Fibroblast of skin of left biceps (primary cell): Measurements from ENCODE around the gene CUL2.
"Not testable (repeated sequence)": the region's sequence is repeated elsewhere in the genome, so short reads cannot be mapped to it uniquely, and the experiment has no call there.

Experiments
- DNase-seq, 2 experiments: peaks; one replicate each; pipeline ENCODE4 v3.0.0-alpha.2; 2013; ENCODE audit warnings: low read depth in 2 of 2

CUL2 gene

GRCh38 chr10:35090162-35090954 is at the start of gene CUL2:
TSS of gene CUL2 (minus strand) at chr10:35090341. CDS start at chr10:35071317, 19,024 bp downstream.
- peak; percentile 93 for DNase-seq

GRCh38 chr10:35136263-35136815 is 46.2 kb upstream of the CUL2 start:
- no peak for DNase-seq

- no peak for DNase-seq
Observed at GRCh38 chr10:35135861-35136260, 45.7 kb upstream of the CUL2 start.

- DNase-seq: no peak
Observed at GRCh38 chr10:35133586-35133985, 43.4 kb upstream of the CUL2 start.

- no peak for DNase-seq
Observed at GRCh38 chr10:35132727-35133126, 42.6 kb upstream of the CUL2 start.

GRCh38 chr10:35130663-35131062 is 40.5 kb upstream of the CUL2 start:
- no peak for DNase-seq

- no peak for DNase-seq
Observed at GRCh38 chr10:35129185-35129674, 39.1 kb upstream of the CUL2 start.

GRCh38 chr10:35127289-35127891 is 37.2 kb upstream of the CUL2 start:
- no peak for DNase-seq

GRCh38 chr10:35126530-35127288 is 36.6 kb upstream of the CUL2 start, which contains the start of gene CREM:
TSS of gene CREM (plus strand) at chr10:35126846. CDS start at chr10:35137836, 10,990 bp downstream.
- DNase-seq: peak; percentile 89 to 90

GRCh38 chr10:35126062-35126529 is 36.0 kb upstream of the CUL2 start:
- DNase-seq: no peak

- DNase-seq: no peak
Observed at GRCh38 chr10:35124540-35124939, 34.4 kb upstream of the CUL2 start.

- no peak for DNase-seq
Observed at GRCh38 chr10:35119378-35119777, 29.2 kb upstream of the CUL2 start.

- DNase-seq: no peak
Observed at GRCh38 chr10:35112571-35112970, 22.4 kb upstream of the CUL2 start.

GRCh38 chr10:35103882-35104281 is 13.7 kb upstream of the CUL2 start:
- no peak for DNase-seq

- no peak for DNase-seq
Observed at GRCh38 chr10:35097510-35097909, 7.4 kb upstream of the CUL2 start.

GRCh38 chr10:35096312-35096711 is 6.2 kb upstream of the CUL2 start:
- DNase-seq: no peak

GRCh38 chr10:35092851-35093250 is 2.7 kb upstream of the CUL2 start:
- DNase-seq: no peak

GRCh38 chr10:35091994-35092790 is 2.1 kb upstream of the CUL2 start:
- DNase-seq: no peak

GRCh38 chr10:35089611-35090161 is 455 bp downstream of the CUL2 start:
- DNase-seq: no peak

GRCh38 chr10:35083242-35083641 is 6.9 kb downstream of the CUL2 start:
- DNase-seq: no peak

- DNase-seq: not testable (repeated sequence)
Observed at GRCh38 chr10:35080261-35080660, 9.9 kb downstream of the CUL2 start.
